ENCODE results near the gene SCD.
"Not testable (repeated sequence)": the region's sequence is repeated elsewhere in the genome, so short reads cannot be mapped to it uniquely, and the experiment has no call there.

The SCD gene

DNA sequence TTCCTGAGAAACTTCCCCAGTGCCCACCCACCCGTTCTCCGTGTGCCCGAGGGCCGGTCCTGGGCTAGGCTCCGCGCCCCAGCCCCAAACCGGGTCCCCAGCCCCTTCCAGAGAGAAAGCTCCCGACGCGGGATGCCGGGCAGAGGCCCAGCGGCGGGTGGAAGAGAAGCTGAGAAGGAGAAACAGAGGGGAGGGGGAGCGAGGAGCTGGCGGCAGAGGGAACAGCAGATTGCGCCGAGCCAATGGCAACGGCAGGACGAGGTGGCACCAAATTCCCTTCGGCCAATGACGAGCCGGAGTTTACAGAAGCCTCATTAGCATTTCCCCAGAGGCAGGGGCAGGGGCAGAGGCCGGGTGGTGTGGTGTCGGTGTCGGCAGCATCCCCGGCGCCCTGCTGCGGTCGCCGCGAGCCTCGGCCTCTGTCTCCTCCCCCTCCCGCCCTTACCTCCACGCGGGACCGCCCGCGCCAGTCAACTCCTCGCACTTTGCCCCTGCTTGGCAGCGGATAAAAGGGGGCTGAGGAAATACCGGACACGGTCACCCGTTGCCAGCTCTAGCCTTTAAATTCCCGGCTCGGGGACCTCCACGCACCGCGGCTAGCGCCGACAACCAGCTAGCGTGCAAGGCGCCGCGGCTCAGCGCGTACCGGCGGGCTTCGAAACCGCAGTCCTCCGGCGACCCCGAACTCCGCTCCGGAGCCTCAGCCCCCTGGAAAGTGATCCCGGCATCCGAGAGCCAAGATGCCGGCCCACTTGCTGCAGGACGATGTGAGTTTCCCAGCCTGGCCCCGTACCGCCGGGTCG is at the start of gene SCD:
SCD (plus strand) TSS at position 469 of the 803 bp plus-strand sequence; CDS start at position 741, 272 bp downstream.
- peak; percentile 71 to 85 for DNase-seq

DNA sequence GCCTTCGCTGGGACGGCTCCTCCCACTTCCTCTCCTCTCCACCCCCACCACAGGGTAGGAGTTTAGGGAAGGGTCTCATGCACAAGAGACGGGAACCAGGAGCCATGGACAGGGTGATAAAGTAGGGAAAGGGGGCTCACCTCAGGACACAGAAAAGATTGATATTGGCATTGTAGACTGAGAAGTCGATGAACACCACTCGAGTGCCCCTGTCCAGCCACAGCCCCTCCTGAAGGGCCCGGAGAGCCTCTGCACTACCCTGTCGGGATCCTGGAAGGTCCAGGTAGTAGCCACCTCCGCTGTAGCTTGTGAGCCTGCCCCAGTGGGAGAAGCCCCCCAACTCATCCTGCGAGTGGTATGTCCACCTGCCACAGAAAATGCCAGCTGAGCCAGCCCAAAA is 49.8 kb upstream of the SCD start:
- no peak for DNase-seq

DNA sequence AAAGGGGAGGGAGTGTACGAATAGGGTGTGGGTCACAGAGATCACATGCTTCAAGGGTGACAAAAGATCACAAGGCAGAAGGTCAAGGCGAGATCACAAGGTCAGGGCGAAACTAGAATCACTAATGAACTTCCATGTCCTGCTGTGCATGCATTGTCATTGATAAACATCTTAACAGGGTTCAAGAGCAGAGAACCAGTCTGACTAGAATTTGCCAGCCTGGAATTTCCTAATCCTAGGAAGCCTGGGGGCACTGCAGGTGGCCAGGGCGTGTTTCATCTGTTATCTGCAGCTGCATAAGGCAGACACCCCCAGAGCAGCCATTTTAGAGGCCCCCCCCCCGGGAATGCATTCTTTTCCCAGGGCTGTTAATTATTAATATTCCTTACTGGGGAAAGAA is 45.9 kb upstream of the SCD start:
- DNase-seq: not testable (repeated sequence)

DNA sequence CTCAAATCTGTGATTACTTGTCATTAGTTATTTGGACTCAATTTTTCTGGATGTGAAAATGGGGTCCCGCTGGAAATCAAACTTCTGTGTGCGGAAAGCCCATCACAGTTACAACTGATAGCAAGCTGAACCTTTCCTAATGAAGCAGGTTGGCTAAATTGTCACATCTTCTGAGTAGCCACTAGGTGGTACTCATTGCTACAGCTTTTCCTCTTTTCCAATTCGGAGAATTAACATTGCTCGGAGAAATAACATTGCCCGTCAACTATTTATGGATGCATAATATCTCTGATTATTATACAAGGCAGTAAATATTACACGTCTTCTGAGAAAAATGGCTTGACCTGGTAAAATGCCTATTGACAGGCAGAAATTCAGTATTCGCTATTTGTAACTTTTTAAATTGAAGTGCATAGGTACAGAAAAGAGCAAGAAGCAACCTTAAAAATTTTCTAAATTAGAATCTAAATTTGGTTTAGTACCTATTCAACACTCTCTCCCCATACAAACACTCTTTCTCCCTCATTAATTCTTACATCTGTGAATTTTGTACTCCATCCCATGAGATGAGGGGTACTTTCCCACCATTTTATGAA is 43.2 kb upstream of the SCD start:
- peak in 1 of 2 experiments; percentile 10 for DNase-seq

DNA sequence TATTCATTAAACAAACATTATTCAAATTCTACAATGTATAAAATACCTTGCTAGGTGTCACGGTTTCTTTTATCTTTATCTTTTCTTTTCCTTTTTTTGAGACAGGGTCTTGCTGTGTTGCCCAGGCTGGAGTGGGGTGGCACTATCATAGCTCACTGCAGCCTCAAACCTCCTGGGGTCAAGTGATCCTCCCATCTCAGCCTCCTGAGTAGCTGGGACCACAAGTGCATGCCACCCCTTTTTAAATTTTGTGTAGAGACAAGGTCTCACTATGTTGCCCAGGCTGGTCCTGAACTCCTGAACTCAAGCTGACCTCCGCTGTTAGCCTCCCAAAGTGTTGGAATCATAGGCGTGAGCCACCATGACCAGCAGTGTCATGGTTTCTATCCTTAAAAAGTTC is 42.6 kb upstream of the SCD start:
- DNase-seq: no peak

DNA sequence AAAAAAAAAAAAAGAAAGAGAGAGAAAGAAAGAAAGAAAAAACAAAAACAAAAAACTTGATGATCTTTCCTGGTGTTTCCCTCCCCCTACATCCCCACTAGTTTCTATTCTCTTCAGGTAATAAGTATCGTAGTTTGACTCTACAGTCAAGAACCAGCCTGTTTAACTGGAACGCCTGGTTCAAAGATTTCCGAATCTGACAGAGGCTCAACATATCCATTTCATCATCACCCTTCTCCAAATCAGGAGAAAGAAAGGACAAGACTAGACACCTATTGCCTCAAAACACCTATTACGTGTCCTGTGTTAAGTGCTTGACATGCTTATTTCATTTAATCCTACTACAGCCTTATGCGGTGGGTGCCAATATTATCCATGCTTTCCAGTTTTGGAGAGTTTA is 40.2 kb upstream of the SCD start:
- no peak for DNase-seq

DNA sequence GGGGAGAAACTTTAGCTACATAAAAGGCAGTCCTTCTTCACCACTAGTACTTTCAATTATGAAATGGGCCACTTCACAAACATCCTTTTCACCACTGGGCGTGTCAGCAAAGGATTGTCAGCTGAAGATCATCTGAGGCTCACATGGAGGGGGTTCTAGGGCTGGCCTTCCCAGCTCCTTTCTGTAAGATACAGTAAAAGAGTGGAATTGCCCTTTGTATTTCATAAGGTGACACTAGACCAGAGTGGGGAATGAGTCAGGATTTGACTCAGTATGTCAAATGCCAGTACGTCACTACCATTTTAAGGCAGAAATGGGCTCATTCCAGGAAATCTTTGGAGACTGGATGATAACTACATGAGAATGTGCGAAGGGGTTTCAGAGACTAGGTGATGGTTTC is 39.3 kb upstream of the SCD start:
- no peak for DNase-seq

DNA sequence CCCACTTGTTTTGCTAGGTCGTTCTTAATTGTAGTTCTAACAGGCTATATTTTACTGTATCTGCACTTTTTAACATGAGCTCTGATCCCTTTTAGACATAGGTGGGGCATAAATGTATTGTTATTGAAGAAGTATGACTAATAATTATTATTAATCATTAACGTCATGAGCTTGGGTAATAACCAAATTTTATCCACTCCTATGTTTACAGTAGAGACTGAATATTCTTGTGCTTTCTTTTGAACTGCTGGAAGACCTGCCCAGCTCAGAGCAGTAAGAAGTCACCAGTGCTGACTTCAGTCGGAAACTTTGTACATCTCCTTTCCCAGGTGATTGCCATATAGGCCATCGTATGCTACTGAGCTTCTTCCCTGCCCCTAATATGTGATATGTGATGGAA is 35.7 kb upstream of the SCD start:
- DNase-seq: no peak

DNA sequence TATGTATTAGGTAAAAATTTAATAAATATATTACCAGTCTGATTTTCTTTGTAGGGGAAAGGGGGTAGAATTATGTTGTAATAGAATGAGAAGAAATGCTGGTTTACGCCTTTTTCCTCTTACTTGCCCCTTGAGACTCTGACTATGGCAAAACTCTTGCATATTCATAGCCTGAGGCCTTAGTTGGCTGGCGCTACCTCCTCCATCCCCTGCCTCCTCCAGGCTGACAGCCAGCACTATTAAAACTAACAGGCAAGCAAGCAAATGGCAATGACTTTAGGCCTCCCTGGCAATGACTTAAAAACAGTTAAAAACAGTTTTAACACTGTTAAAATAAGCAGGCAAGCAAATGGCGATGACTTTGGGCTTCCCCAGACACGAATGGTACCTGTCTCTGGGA is 31.4 kb upstream of the SCD start:
- no peak for DNase-seq

DNA sequence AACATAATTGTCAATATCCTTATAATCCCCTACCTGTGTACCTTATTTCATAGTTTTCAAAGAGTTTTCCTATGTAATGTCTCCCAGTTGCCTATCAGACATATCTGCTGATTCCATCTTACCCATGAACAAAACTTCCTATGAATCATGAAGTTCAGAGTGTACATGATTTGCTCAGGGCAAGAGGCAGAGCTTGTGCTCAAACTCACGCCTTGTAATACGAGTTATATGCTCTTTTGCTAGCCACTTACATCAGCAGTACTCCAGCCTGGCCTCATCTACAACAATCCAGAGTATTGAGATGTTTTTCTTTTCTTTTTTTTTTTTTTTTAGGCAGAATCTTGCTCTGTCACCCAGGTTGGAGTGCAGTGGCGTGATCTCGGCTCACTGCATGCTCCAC is 28.8 kb upstream of the SCD start:
- DNase-seq: no peak

DNA sequence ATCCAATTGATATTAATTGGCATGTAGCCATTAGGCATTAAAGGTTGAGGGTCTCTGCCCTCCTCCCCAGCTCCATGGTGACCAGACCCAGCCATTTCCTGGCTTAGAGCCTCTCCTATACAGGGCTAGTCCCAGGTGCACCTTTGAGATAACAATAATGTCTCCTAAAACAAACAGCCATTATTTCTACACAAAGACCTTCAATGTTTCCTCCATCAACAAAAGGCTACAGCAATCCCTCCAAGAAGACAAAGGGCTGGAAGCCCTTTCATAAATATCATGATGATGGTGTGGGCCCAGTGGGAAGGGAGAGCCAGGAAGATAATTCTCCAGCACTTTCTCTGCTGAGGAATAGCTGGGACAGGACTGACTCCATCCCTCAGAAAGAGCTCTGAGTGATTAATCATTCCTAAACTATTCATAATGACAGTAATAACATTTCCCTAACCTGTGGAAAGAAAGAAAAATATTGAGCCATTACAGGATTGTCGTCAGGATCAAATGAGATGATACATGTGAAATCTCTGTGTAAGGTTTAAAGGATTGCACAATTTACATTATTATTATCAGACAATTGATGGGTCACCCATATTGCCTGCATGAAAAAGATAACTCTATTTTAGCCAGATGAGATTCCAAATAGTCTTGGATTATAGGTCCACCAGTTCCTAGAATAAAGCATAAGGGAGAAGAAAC is 27.2 kb upstream of the SCD start:
- no peak for DNase-seq

DNA sequence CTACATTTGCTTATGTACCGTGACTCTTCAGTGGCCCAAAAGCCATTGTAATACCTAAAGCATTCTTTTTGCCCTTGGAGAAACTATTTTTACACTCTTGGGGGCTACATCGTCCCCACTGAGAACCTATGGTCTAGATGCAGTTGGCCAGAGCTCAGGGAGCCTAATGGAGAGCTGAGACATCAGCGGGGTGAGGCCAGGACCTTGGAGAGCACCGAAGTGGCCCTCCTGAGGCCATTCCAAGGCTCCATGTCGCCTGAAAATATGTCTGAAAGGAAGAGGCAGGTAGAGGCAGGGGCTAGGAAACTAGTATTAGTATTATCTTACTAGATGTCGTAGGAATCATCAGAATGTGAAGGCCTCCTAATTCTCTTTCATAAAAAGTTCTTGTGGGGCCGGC is 21.9 kb upstream of the SCD start:
- DNase-seq: no peak

DNA sequence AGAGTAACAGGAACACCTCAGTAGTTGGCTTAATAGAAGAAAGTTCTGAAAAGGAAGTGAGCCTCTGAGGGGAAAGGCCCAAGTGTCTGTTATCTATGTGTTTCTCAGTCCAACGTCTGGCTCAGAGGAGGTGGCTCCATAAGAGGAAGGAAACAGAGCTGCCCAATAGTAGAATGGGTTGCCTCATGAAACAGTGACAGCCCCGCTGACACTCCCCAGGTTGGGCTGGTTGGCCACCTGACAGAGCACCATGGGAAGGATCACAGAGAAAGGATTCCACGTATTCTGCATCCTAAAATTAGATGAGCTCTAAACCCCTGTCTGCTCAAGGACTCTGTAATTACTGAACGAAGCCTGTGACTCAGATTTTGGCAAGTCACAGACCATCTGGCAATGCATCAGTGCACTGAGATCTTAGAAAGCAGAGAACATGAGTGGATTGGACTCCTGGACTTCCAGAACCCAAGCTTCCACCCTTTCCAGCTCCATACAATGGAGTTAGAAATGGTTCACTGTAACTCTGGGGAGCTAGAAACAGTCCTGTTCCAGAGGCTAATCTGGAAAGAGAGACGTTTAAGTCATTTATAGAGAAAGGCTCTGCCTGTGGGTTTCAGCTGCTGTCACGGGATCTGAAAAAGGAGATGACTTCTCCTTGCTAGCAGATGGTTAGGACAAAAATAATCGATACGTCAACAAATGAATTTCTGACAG is 19.9 kb upstream of the SCD start:
- DNase-seq: peak; percentile 30 to 72

DNA sequence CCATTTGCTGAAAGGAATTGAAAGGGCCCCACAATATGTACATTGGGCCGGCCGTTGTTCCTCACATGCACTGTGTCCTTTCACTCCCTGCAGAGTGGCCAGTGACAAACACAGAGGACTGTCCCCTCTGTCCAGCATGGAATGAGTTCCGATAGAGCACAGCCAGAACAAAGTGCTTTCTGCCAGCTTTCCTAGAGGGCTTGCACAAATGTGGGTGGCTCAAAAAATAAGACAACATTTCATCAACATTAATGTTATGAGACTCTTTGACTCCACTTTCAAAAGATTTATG is 19.4 kb upstream of the SCD start:
- no peak for DNase-seq

DNA sequence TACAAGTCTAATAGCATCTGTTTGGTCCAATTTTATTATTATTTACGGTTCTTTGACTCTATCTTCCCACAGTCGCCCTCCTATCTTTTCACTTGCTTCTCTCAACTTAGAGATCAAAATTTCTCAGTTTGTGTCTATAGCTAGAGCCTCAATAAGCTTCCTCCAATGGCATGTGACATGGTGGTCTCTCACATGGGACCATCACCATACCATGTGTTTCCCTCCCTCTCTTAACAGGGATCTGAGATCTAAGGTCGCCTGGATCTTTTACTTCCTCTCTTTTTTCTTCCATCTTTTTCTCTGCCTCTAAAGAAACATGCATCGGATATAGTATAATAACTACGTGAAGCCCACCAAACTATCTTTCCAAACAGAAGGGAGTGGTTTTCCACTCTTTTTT is 18.8 kb upstream of the SCD start:
- no peak for DNase-seq

DNA sequence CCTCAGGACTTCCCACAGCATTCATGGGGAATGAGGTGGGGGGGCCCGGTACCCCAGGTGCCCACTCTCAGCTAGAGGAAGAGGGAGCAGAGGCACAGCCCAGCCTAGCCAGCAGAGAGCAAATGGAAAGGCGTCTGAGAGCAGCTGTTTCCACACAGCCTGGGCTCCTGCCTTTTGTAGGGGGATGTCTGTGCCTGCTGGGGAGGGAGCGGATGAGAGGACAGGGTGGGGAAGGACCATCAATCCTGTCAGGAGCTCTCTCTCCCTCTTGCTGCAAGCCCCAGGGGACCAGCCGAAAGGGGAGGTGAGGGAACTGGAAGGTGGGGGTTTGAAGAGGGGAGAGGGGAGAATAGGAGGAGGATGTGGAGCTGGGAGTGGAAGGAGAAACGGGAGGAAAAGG is 17.0 kb upstream of the SCD start, which contains the start of gene PKD2L1:
PKD2L1 (minus strand) TSS at position 150 of the 400 bp plus-strand sequence; CDS start at position 25, 125 bp downstream.
- no peak for DNase-seq

DNA sequence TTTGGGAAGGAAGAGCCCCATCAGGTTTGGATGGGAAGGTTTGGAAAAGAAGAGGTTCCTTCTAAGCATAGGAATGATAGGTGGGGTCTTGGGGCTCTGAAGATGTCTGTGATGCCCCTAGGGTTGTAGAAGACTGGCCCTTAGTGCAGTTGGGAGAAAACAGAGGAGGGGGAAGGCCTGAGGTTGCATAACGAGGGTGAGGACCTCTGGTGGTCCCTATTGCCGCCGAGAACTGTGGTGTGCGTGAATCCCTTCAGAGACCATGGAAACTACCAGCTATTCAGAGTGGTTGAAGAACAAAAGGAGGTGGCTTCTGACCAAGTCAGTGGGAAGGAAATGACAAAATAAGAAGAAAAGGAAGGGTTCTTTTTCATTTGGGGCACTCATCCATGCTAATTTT is 13.9 kb upstream of the SCD start:
- DNase-seq: no peak

DNA sequence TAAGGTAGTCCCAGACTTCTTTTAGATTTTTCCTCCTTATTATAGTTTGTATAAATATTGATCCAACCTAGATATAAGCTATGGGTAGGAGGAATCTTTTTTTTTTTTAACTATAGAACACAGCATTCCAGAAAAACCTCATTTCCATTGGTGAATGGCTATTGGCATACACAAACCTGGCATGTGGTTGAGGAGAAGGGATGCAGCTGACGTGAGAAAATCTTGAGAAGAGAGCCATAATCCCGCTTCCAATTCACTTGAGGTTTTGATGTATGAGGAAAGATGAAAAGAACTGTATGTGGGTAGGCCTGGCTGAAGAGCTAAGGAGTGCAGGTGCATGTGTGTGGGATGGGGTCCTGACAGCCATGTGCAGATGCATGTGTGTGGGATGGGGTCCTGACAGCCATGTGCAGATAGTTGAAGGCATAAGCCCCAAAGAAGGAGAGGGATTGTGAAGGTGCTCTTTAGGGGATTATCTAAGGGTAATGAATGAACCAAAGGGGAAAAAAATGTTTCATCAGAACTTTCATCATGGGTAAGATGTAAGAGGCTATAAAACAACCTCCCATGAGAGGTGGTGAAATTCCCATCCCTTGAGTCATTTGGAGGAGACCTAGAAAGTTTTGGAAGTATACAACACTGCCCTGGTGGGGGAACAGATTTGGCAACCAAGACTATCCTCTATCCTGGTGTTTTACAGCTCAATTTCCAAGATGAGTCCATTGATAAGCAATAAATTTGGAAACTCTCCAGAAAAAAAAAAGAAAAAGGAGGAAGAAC is 13.2 kb upstream of the SCD start:
- no peak for DNase-seq

DNA sequence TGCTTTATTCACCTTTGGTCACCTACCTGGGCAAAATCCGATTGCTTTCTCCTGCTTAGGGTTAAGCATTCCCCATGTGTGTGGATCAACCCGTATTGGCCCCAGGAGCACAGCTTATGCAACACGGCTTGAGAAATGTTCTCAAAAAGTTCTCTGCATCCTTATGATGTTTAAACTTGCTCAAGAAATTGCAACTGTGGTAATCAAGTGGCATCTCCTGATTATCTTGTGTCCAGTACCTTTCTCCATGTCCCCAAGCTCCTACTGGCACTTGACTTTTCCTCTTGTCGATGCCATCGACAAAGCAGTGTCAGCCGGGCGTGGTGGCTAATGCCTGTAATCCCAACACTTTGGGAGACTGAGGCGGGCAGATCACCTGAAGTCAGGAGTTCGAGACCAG is 12.3 kb upstream of the SCD start:
- DNase-seq: no peak

DNA sequence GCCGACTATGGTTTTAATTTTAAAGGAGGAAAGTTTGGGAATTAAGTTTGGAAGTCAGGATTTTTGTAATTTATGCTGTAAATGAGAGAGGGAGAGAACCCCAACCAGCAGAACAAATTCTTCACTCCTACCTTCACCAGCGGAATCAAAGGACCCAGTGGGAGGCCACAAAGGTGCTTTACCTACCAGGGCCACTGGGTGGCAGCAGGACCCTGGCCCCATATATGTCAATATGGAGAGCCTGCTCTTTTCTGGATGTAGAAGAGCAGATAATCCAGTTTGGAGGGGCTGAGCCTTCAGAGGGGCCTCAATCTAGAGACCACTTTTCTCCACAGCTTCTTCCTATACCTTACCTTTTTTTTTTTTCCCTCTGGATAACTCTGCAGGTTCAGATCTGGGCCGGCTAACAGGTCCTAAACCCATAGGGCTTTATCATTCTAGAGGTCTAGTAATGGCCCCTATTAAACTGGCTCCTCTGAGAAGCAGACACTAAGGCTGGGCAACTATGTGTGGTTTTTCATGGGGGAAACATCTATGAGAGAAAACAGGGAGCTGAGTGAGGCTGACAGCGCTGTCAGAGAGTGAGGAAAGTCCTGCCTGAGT is 8.5 kb upstream of the SCD start:
- peak in 1 of 2 experiments; percentile 42 for DNase-seq

DNA sequence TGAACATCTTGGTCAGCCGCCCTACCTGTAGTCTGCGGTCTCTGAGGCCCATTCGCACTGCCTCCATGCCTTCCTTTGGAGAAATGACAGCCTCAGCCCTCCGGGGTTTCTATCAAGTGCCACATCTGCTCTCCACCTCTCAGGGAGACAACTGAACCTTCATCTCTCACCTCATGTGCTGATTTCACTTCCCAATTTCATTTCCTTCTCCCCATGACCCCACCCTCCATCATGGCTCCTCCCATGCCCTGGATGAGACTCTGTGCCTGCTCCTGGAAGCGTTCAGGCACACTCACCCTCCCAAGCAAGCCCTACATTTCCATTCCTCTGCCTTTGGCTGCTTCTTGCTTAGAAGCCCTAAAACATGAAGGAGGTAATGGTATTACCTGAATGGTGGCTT is 7.8 kb upstream of the SCD start:
- DNase-seq: no peak

All from NCI-H524 (cell line).